ENCODE measurements around the gene USP38.

DNA sequence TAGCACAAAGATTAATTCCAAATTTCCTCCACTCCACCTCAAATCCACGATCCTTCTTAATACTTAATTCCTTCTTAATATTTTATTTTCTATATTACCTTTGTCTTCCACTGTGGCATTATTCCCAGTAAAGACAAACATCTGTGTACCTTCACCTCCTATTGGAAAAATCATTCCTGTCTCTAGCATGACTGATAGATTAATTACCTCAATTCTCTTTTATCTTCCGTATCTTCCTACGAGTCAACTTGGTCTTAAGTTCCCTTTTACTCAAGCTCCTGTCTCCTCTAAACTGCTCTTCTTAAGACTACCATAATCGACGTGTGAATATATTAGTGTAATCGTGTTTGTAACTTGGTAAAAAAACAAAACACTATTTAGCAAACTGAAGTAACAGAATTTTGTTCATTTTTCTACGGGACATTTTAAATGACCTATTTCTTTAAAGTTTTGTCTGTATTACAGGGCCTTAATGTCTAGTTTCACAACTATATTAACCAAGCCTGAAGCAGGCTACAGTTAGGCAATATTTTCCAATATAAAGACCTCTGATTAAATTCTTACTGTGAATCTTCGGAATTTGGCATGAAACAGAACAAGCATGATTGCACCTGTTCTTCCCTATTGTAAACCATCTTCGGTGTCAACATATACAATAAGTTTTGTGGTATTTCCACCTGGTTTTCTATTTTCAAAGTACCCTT is 1.1 kb upstream of the USP38 start:
- TF ChIP-seq, protein P1, sequence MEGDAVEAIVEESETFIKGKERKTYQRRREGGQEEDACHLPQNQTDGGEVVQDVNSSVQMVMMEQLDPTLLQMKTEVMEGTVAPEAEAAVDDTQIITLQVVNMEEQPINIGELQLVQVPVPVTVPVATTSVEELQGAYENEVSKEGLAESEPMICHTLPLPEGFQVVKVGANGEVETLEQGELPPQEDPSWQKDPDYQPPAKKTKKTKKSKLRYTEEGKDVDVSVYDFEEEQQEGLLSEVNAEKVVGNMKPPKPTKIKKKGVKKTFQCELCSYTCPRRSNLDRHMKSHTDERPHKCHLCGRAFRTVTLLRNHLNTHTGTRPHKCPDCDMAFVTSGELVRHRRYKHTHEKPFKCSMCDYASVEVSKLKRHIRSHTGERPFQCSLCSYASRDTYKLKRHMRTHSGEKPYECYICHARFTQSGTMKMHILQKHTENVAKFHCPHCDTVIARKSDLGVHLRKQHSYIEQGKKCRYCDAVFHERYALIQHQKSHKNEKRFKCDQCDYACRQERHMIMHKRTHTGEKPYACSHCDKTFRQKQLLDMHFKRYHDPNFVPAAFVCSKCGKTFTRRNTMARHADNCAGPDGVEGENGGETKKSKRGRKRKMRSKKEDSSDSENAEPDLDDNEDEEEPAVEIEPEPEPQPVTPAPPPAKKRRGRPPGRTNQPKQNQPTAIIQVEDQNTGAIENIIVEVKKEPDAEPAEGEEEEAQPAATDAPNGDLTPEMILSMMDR (IDR thresholded peaks at IDR 0.05), result no peak
- no peak for TF ChIP-seq POLR2A (IDR thresholded peaks at IDR 0.05)

Data from esophagus squamous epithelium (tissue), 4 donors.